DMS 273 treated with DMSO at 0.1 percent for 48 hours (cell line): ENCODE measurements around the gene SEMA6B.

ENCODE experiments used
- DNase-seq: peaks from one replicate; lab custom pipeline; 2025; lab: John Stamatoyannopoulos, UW

Gene SEMA6B

GRCh38 chr19:4507804-4508203 is 51.7 kb downstream of the SEMA6B start:
- no peak for DNase-seq

DNA sequence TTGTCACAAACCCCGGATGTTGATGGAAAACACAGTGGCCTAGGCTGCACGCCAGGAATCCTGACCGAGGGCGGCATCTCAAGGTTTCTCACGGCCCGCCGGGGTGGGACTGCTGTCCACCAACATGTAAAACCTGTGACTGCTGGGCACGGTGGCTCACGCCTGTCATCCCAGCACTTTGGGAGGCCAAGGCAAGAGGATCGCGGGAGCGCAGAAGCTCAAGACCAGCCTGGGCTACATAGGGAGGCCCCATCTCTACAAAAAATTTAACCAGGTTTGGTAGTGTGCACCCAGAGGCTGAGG is 52.4 kb downstream of the SEMA6B start:
- no peak for DNase-seq

GRCh38 chr19:4506449-4507149 is 52.9 kb downstream of the SEMA6B start:
- no peak for DNase-seq

- DNase-seq = no peak
Observed at GRCh38 chr19:4505570-4506448, 53.7 kb downstream of the SEMA6B start.

GRCh38 chr19:4504891-4505569 is 54.5 kb downstream of the SEMA6B start:
- no peak for DNase-seq

DNA sequence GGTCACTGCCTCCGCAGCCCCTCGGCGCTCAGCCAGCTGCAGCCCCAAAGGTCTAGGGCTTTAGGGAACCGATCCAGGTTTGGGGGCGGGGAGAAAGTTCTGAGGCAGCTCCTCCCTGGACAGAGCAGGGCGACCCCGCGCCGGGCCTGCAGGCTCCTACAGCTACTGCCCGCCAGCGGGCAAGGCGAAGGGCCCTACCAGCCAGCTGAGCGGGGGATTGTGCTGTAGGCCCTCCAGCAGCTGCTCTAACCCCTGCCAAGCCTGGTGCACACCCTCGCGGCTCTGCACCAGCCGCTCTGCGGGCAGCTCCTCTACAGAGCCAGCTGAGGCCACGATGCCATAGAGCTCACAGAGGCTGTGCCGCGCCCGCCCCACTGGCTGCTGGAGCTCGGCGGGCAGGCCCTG is 55.2 kb downstream of the SEMA6B start:
- no peak for DNase-seq

GRCh38 chr19:4503825-4504170 is 55.7 kb downstream of the SEMA6B start:
- DNase-seq = no peak

DNA sequence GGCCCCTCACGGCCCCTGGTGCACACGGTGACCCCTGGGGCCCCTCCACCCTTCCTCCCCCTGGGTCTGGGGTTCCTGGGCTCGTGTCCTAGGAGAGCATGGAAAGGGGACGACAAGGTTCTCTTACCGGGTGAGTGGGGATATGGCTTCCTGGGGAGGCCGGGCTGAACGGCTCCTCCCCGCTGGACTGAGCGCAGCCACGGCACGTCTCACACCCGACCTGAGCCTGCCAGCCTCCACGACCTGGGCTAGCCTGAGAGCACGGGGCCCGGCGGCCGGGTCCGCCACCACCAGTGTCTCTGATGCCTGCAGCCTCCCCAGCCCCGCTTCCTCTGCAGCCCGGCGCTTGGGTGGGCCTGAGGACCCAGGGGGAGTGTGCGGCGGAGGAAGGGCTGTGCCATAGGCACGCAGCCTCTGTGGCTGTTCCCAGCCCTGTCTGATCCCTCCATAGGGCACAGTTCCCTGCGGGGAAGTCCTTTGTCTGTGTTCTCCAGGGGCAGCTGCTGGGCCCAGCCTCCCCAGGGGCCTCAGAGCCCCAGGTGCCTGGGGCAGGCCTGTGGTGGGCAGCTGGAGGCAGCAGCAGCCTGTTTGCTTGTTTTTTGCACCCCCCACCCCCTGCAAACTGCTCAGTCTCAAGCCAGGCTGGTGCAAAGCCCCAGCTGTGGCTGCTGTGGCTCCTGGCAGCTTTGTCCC is 56.2 kb downstream of the SEMA6B start:
- no peak for DNase-seq

DNA sequence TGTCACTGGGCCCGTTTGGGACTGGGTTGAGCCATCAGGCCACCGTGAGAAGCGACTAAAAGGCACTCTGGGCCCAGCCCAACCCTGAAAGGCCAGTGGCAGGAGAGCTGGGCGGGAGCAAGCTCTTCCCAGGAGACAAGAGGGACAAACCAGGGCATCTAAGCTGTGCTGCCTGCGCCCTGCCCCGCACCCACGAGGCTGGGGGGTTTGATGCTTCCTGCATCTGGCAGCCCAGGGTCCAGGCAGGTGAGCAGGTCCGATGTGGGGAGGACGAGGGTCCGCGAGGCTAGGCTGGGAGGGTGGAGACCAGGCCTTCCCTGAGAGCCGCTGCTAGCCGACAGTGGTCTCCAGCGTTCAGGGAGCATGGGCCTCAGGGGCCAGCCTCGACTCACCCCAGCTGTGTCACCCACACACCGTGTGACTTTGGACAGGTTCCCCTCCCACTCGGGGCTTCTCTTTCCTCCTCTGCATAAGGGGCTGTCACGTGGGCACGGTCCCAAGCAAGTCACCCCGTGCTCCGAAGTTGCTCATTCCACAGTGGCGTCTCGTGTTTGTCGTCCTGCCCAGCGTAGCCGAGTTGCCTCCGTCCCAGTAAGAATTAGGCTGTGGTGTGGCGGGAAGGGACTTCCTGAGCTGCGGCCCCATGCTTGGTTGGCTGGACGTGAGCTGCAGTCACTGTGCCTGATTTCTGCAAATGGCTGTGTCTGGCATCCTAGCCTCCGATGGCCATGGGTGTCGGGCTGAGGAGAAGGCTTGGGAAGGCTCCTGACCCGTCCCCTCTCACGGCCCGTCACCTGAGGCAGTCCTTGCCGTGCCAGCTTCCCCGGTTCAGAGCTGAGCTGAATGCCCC is 57.0 kb downstream of the SEMA6B start:
- DNase-seq = no peak

DNA sequence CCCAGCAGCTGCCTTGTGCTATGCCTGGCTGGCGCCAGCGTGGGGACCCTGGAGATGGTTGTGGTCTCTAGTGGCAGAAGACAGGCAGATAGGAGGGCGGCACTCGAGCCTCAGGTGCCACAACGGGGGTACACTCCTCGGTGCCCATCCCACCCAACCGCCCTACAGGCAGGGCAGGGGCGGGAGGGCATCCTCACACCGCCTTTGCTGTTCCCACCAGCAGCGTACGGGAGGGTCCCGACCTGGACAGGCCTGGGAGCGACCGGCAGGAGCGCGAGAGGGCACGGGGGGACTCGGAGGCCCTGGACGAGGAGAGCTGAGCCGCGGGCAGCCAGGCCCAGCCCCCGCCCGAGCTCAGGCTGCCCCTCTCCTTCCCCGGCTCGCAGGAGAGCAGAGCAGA is 57.8 kb downstream of the SEMA6B start:
- no peak for DNase-seq

DNA sequence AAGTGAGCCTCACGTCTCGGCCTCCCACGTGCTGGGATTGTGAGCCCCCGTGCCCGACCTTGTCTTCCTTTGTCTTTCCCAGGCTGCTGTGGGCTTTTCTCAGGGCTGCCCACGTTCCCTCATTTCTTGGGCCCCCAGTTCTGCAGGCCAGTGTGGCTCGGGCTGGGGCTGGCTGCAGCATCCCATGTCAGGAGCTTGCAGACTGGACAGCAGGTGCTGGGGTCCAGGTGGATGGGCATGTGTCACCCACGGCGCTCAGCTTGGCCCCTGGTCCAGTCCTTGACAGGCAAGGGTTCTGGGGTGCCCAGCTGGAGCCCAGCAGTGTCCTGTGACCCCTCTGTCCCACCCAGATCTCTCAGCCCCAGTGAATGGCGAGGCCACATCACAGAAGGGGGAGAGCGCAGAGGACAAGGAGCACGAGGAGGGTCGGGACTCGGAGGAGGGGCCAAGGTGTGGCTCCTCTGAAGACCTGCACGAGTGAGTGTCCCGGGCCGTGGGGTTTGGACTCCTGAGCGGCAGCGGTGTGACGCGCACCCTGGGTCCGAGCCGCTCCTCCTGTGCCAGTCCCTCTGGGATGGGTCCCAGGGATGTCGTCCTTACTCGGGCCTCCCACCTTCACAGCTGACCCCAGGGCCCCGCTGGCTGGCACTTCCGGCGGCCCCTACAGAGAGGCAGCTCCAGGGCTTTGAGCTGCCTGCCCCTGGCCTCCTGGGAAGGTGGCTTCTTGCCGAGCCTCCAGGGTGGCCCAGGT is 58.5 kb downstream of the SEMA6B start:
- no peak for DNase-seq

DNA sequence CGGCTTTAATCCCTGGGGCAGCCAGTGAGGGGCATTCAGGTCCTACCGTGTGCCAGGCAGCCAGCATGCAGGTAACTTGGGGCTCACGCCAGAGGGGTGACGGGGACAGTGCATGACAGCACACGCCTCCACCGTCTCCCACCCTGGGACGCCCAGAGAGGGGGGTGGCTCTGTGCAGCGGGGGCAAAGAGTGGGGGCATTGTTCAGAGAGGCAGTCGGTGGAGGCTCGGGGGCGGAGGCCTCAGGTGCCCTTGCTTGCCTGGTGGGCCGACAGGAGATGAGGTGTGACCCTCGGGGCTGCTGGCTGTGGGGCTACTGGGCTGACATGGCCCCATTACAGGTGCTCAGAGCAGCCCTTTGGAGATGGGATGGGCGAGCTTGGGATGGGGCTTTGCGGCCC is 59.6 kb downstream of the SEMA6B start:
- no peak for DNase-seq

DNA sequence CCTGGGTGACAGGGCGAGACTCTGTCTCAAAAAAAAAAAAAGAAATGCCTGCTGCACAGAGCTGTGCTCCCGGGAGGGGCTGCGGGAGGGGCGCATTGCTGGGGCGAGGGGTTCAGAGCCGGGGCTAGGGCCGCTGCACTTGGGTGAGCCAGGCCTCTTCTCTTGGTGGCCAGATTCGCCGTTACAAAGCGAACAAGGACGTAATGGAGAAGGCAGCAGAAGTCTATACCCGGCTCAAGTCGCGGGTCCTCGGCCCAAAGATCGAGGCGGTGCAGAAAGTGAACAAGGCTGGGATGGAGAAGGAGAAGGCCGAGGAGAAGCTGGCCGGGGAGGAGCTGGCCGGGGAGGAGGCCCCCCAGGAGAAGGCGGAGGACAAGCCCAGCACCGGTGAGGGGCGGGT is 60.2 kb downstream of the SEMA6B start:
- no peak for DNase-seq

- DNase-seq = no peak
Observed at GRCh38 chr19:4498694-4499093, 60.8 kb downstream of the SEMA6B start.

DNA sequence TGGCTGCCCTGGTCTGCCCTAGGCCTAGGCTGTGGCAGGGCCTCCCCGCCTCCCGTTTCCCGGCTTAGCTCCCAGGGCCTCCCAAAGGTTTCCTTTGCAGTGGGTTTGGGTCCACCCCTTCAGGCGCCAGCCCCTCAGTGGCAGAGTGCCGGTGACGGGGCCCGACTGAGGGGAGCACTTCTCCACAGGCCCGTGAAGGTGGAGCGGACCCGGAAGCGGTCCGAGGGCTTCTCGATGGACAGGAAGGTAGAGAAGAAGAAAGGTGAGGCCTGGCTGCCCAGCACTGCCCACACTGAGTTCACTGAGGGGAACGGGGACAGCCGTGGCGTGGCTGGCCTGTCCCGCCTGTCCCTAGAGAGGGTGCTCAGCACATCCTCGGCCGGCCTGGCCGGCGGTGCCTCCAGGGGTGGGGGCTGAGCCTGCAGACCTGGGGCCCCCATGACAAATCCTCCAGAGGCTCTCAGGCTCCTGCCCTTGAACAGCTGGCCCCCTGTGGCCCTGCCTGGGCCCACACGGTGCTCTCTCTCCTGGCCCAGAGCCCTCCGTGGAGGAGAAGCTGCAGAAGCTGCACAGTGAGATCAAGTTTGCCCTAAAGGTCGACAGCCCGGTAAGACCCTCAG is 61.6 kb downstream of the SEMA6B start:
- DNase-seq = no peak

DNA sequence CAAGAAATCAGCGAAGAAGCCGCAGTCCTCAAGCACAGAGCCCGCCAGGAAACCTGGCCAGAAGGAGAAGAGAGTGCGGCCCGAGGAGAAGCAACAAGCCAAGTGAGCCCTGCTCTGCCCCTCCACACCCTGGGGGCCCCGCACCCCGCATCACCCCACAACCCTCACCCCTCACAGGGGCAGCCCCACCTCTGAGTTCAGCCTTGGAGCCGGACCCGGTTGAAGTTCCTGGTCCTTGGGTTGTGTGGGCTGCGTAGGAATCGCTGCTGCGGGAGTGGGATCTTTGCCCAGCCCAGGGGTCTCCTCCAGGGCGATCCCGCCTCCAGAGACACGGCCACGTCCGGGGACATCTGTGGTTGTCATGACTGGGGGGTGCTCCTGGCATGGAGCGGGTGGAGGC is 63.2 kb downstream of the SEMA6B start:
- DNase-seq = no peak

GRCh38 chr19:4495471-4495870 is 64.0 kb downstream of the SEMA6B start:
- no peak for DNase-seq

DNA sequence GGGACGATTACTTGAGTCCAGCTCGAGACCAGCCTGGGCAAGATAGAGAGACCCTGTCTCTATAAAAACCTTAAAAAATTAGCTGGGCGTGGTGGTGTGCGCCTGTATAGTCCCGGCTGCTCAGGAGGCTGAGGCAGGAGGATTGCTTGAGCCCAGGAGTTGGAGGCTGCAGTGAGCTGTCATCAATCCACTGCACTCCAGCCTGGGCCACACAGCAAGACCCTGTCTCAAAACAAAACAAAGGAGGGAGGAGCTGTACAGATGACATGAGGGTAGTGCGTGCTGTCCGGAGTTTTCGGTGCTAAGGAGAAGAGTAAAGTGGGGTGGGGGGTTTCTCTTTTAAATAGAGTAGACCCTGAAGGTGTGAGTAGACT is 64.8 kb downstream of the SEMA6B start:
- DNase-seq = no peak

- DNase-seq = no peak
Observed at GRCh38 chr19:4493929-4494690, 65.4 kb downstream of the SEMA6B start.
